Measurements from ENCODE around the gene TIGD4. TPM values are rescaled to one million over a fixed set of nuclear protein-coding genes. Genes with fewer than 3 reads are reported as not detected.

The TIGD4 gene
- total and polyA plus RNA-seq, 2 of the 8 experiments (the other 6 are each of a cell fraction or from before 2014, with no cell fraction given), result 0.42 to 2.3 TPM

DNA sequence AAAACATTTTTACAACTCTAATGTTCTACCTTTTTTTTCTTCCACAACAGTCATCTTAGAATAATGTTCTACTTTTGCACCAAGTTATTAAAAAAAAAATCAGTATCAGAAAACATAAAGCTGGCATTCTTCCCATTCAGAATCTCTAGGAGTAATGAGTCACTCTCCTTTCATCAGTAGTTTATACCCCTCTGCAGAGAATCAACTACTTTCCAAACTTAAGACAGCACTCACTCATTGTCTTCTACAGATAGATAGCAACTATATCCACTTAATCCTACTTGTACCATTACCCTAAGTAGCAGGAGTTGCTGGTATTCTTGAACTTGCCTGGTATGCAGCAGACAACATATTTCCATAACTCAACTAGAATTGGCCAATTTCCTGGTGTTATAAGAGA, 3.2 kb downstream of the TIGD4 start:
- no peak overlapping the region for H2BK5ac ChIP-seq (ENCODE audit: low read depth, low read length)

More for the DNA sequence above, 3.2 kb downstream of the TIGD4 start:
- Histone ChIP-seq H4K8ac (ENCODE audit: extremely low read depth, insufficient read depth, low read length) (no peak overlapping the region), H3K23me2 (ENCODE audit: low read depth, low read length) (peaks cover 14% of the 10 kb centered on the region), H3K4me1 (replicated peaks in 1 of 4; ENCODE audit: control insufficient read depth in 3 of 4, insufficient read depth in 4 of 4, low read length in 3 of 4) (peaks cover 0 to 4% (median 1%) of the 10 kb centered on the region in 4 experiments; a peak in 1 of 7 replicates), H2BK12ac (ENCODE audit: low read depth, low read length) (no peak overlapping the region), H3K23ac (ENCODE audit: insufficient read length) (no peak overlapping the region), H3K14ac (ENCODE audit: insufficient read length) (no peak overlapping the region), H3K27me3 (replicated peaks in 1 of 4; ENCODE audit: control insufficient read depth in 3 of 4, extremely low read depth in 1 of 4, insufficient read depth in 3 of 4, low read length in 3 of 4) (no peaks in the 10 kb centered on the region), H2AFZ (ENCODE audit: low read length) (no peak overlapping the region), H3K4me2 (ENCODE audit: insufficient read depth in 1 of 2, low read depth in 2 of 2, low read length in 2 of 2) (no peak overlapping the region), H4K20me1 (replicated peaks in 1 of 2; ENCODE audit: control insufficient read depth in 1 of 2, insufficient read depth in 2 of 2, low read length in 2 of 2) (peaks cover 0 to 4% of the 10 kb centered on the region in 2 experiments), H2BK120ac (replicated peaks; ENCODE audit: low read depth, low read length) (no peak overlapping the region), H3K79me2 (ENCODE audit: control insufficient read depth in 1 of 2, insufficient read depth in 2 of 2, low read length in 2 of 2) (peaks cover 0 to 12% of the 10 kb centered on the region in 2 experiments; a peak in 2 of 4 replicates), H3K9me3 (ENCODE audit: insufficient read depth in 2 of 2, low read depth in 1 of 2, low read length in 1 of 2) (no peaks in the 10 kb centered on the region), H2AK5ac (ENCODE audit: low read depth, low read length) (no peak overlapping the region), H3K9ac (replicated peaks in 1 of 4; ENCODE audit: extremely low read depth in 1 of 4, low read depth in 3 of 4, low read length in 3 of 4) (no peak overlapping the region), H3K56ac (replicated peaks; ENCODE audit: insufficient read length, low read depth, low read length) (no peak overlapping the region), H4K91ac (replicated peaks; ENCODE audit: insufficient read length, low read length) (no peak overlapping the region), H3K18ac (ENCODE audit: extremely low read depth, low read length) (no peak overlapping the region), H3K79me1 (ENCODE audit: low read depth, low read length) (no peaks in the 10 kb centered on the region), H2BK20ac (ENCODE audit: low read length) (no peak overlapping the region), H4K5ac (ENCODE audit: insufficient read length, low read depth, low read length) (no peak overlapping the region), H3K4me3 (ENCODE audit: extremely low read depth in 1 of 4, insufficient read depth in 2 of 4, low read depth in 3 of 4, low read length in 4 of 4) (no peak overlapping the region), H3K4ac (replicated peaks; ENCODE audit: insufficient read length, low read depth, low read length) (no peak overlapping the region), H3K36me3 (ENCODE audit: control insufficient read depth in 2 of 4, insufficient read depth in 4 of 4, low read length in 3 of 4) (no peaks in the 10 kb centered on the region), H2BK15ac (ENCODE audit: low read length) (no peak overlapping the region), H3K27ac (ENCODE audit: low read depth, low read length) (no peak overlapping the region)
- FAIRE-seq (no peak), DNase-seq (ENCODE audit: low read depth in 1 of 2, low spot score in 2 of 2) (no peak)
- CTCF ChIA-PET (ENCODE audit: partially characterized antibody), result interaction anchor here (0.6 kb wide), 1 partner anchor 986 kb away, joined by 3 read pairs; no protein-coding TSS in a partner anchor
- TF ChIP-seq, protein P1, sequence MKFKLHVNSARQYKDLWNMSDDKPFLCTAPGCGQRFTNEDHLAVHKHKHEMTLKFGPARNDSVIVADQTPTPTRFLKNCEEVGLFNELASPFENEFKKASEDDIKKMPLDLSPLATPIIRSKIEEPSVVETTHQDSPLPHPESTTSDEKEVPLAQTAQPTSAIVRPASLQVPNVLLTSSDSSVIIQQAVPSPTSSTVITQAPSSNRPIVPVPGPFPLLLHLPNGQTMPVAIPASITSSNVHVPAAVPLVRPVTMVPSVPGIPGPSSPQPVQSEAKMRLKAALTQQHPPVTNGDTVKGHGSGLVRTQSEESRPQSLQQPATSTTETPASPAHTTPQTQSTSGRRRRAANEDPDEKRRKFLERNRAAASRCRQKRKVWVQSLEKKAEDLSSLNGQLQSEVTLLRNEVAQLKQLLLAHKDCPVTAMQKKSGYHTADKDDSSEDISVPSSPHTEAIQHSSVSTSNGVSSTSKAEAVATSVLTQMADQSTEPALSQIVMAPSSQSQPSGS (IDR thresholded peaks at IDR 0.05; ENCODE audit: low read length), result no peak
- TF ChIP-seq SUZ12 (IDR thresholded peaks at IDR 0.05; ENCODE audit: low read length) (no peak), CREB1 (IDR thresholded peaks at IDR 0.05) (no peak), TEAD4 (IDR thresholded peaks at IDR 0.05; ENCODE audit: low read depth, low read length) (no peak), SAP30 (IDR thresholded peaks at IDR 0.05; ENCODE audit: insufficient read depth, insufficient replicate concordance, low read length) (no peak), ASH2L (IDR thresholded peaks at IDR 0.05; ENCODE audit: low read length) (no peak), NANOG (IDR thresholded peaks at IDR 0.05; ENCODE audit: insufficient read depth, low read depth, low read length, poor library complexity, severe bottlenecking) (no peak), CEBPB (IDR thresholded peaks at IDR 0.05; ENCODE audit: low read depth, low read length) (no peak), BACH1 (IDR thresholded peaks at IDR 0.05; ENCODE audit: low read length) (no peak)
- TF ChIP-seq, protein P2, sequence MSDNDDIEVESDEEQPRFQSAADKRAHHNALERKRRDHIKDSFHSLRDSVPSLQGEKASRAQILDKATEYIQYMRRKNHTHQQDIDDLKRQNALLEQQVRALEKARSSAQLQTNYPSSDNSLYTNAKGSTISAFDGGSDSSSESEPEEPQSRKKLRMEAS (IDR thresholded peaks at IDR 0.05), result no peak
- POLR2A ChIA-PET (ENCODE audit: partially characterized antibody), result no interaction called here
